SK-N-SH treated with all-trans-retinoic acid at 6 μM for 48 hours (cell line): ENCODE data around the gene PHRF1.

Experiments
- ATAC-seq: fragments of 200-7000 bp; cut with Tn5 transposase; 3 replicates; pipeline ENCODE4 v1.9.1; 2020; ENCODE audit warnings: mild to moderate bottlenecking, moderate library complexity
- ARNTL ChIP-seq: fragments of 450-650 bp; formaldehyde crosslinking; IDR thresholded peaks from 2 replicates; pipeline ENCODE4 v1.5.0; 2020; ENCODE audit warnings: low read depth, mild to moderate bottlenecking, moderate library complexity, borderline replicate concordance
- BACH2 ChIP-seq: fragments of 250-450 bp; sonication (Bioruptor Pico); IDR thresholded peaks from 2 replicates; pipeline ENCODE4 v1.9.0; 2021; ENCODE audit warnings: mild to moderate bottlenecking, borderline replicate concordance
- CREB5 ChIP-seq: fragments of 250-450 bp; sonication (Bioruptor Pico); IDR thresholded peaks from 2 replicates; pipeline ENCODE4 v1.5.1; 2020; ENCODE audit warnings: low read depth, mild to moderate bottlenecking, moderate library complexity
- CSDC2 ChIP-seq: fragments of 250-450 bp; sonication (Bioruptor Pico); IDR thresholded peaks from 2 replicates; pipeline ENCODE4 v1.5.0; 2020; ENCODE audit warnings: mild to moderate bottlenecking, moderate library complexity
- CSRNP3 ChIP-seq: fragments of 250-450 bp; sonication (Bioruptor Pico); IDR thresholded peaks from 2 replicates; pipeline ENCODE4 v1.5.1; 2021; ENCODE audit warnings: mild to moderate bottlenecking, moderate library complexity
- ESRRG ChIP-seq: fragments of 250-450 bp; sonication (Bioruptor Pico); IDR thresholded peaks from 2 replicates; pipeline ENCODE4 v1.6.1; 2021; ENCODE audit warnings: mild to moderate bottlenecking
- GLIS3 ChIP-seq: fragments of 250-450 bp; sonication (Bioruptor Pico); IDR thresholded peaks from 2 replicates; pipeline ENCODE4 v1.5.0; 2020; ENCODE audit warnings: mild to moderate bottlenecking, moderate library complexity
- ISL1 ChIP-seq: fragments of 250-450 bp; sonication (Bioruptor Pico); IDR thresholded peaks from 2 replicates; pipeline ENCODE4 v2.1.2; 2022; ENCODE audit warnings: mild to moderate bottlenecking, moderate library complexity
- OSR1 ChIP-seq: fragments of 250-450 bp; sonication (Bioruptor Pico); IDR thresholded peaks from 2 replicates; pipeline ENCODE4 v1.8.0; 2022; ENCODE audit warnings: moderate library complexity, mild to moderate bottlenecking, inconsistent platforms
- POU6F1 ChIP-seq: fragments of 250-450 bp; sonication (Bioruptor Pico); IDR thresholded peaks from 2 replicates; pipeline ENCODE4 v1.8.0; 2021; ENCODE audit warnings: low read depth, mild to moderate bottlenecking, moderate library complexity, borderline replicate concordance
- PPARA ChIP-seq: fragments of 250-450 bp; sonication (Bioruptor Pico); IDR thresholded peaks from 2 replicates; pipeline ENCODE4 v1.5.0; 2020; ENCODE audit warnings: mild to moderate bottlenecking, borderline replicate concordance
- RARB ChIP-seq: fragments of 250-450 bp; sonication (Bioruptor Pico); IDR thresholded peaks from 2 replicates; pipeline ENCODE4 v1.8.0; 2021; ENCODE audit warnings: mild to moderate bottlenecking, moderate library complexity
- SNAI2 ChIP-seq: fragments of 250-450 bp; sonication (Bioruptor Pico); IDR thresholded peaks from 2 replicates; pipeline ENCODE4 v1.5.0; 2020; ENCODE audit warnings: mild to moderate bottlenecking, moderate library complexity
- TCF4 ChIP-seq: fragments of 250-450 bp; sonication (Bioruptor Pico); IDR thresholded peaks from 2 replicates; pipeline ENCODE4 v1.8.0; 2021; ENCODE audit warnings: mild to moderate bottlenecking, moderate library complexity, borderline replicate concordance
- TSHZ2 ChIP-seq: fragments of 250-450 bp; sonication (Bioruptor Pico); IDR thresholded peaks from 2 replicates; pipeline ENCODE4 v1.5.0; 2020; ENCODE audit warnings: mild to moderate bottlenecking, moderate library complexity
- ZC3H10 ChIP-seq: fragments of 250-450 bp; sonication (Bioruptor Pico); IDR thresholded peaks from 2 replicates; pipeline ENCODE4 v1.5.1; 2021; ENCODE audit warnings: mild to moderate bottlenecking, moderate library complexity
- ZFP3 ChIP-seq: fragments of 250-450 bp; sonication (Bioruptor Pico); IDR thresholded peaks from 2 replicates; pipeline ENCODE4 v1.5.0; 2020; ENCODE audit warnings: mild to moderate bottlenecking, moderate library complexity
- ZFP30 ChIP-seq: fragments of 450-650 bp; formaldehyde crosslinking; IDR thresholded peaks from 2 replicates; pipeline ENCODE4 v1.5.0; 2022; ENCODE audit warnings: mild to moderate bottlenecking, moderate library complexity
- ZNF565 ChIP-seq: fragments of 450-650 bp; formaldehyde crosslinking; conservative IDR thresholded peaks from 2 replicates; pipeline ENCODE4 v1.5.0; 2020; ENCODE audit warnings: low read depth, mild to moderate bottlenecking, moderate library complexity
- ZNF70 ChIP-seq: fragments of 450-650 bp; formaldehyde crosslinking; IDR thresholded peaks from 2 replicates; pipeline ENCODE4 v1.5.0; 2020; ENCODE audit warnings: mild to moderate bottlenecking, moderate library complexity

The PHRF1 gene

GRCh38 chr11:531919-532526 lies 44.2 kb upstream of the PHRF1 start:
- ATAC-seq, result no peak
- TF ChIP-seq CSDC2 (no peak), SNAI2 (no peak)

GRCh38 chr11:532527-532985 lies 43.7 kb upstream of the PHRF1 start:
- no peak for TF ChIP-seq SNAI2
- no peak for TF ChIP-seq TCF4
- no peak for TF ChIP-seq RARB (CRISPR knock-in tag)
- no peak for TF ChIP-seq BACH2 (CRISPR knock-in tag)
- ATAC-seq, result no peak

- no peak for ATAC-seq
Observed at GRCh38 chr11:532986-533585, 43.2 kb upstream of the PHRF1 start.

GRCh38 chr11:533586-534395 lies 42.5 kb upstream of the PHRF1 start:
- no peak for ATAC-seq
- TF ChIP-seq ZNF565 (CRISPR knock-in tag) (no peak), OSR1 (CRISPR knock-in tag) (no peak), ISL1 (CRISPR knock-in tag) (no peak), ZFP3 (CRISPR knock-in tag) (no peak), GLIS3 (CRISPR knock-in tag) (no peak), CSDC2 (no peak), RARB (CRISPR knock-in tag) (no peak), BACH2 (CRISPR knock-in tag) (no peak), SNAI2 (no peak), TCF4 (no peak), ZFP30 (no peak), PPARA (CRISPR knock-in tag) (no peak), POU6F1 (CRISPR knock-in tag) (no peak), ARNTL (CRISPR knock-in tag) (no peak), CSRNP3 (no peak), ZNF70 (CRISPR knock-in tag) (no peak), ZC3H10 (CRISPR knock-in tag) (no peak), CREB5 (CRISPR knock-in tag) (no peak), ESRRG (CRISPR knock-in tag) (no peak)
- TF ChIP-seq, all 23 proteins: peak for 0

More at GRCh38 chr11:532986-533585, 43.2 kb upstream of the PHRF1 start:
- TF ChIP-seq ZFP30 (no peak), ZNF70 (CRISPR knock-in tag) (no peak), TSHZ2 (CRISPR knock-in tag) (no peak), ISL1 (CRISPR knock-in tag) (no peak)
